Mucosa of stomach (tissue), 1 donor: ENCODE measurements around the gene PFN2.
"Not testable (repeated sequence)": the region's sequence is repeated elsewhere in the genome, so short reads cannot be mapped to it uniquely, and the experiment has no call there.

Experiments
- H3K27me3 ChIP-seq: one replicate; pipeline ENCODE4 v1.7.0; 2013; ENCODE audit warnings: mild to moderate bottlenecking, low read length; ENCODE audit not compliant: control insufficient read depth, insufficient read depth
- H3K36me3 ChIP-seq: one replicate; pipeline ENCODE4 v1.7.0; 2013; ENCODE audit warnings: low read length; ENCODE audit not compliant: control insufficient read depth, insufficient read depth
- H3K4me1 ChIP-seq: one replicate; pipeline ENCODE4 v1.7.0; 2013; ENCODE audit warnings: mild to moderate bottlenecking, low read length; ENCODE audit not compliant: control insufficient read depth, insufficient read depth
- H3K4me3 ChIP-seq: one replicate; pipeline ENCODE4 v1.7.0; 2013; ENCODE audit warnings: low read length
- H3K9ac ChIP-seq: one replicate; pipeline ENCODE4 v1.7.0; 2013; ENCODE audit warnings: mild to moderate bottlenecking, low read length, moderate library complexity
- H3K9me3 ChIP-seq: one replicate; pipeline ENCODE4 v1.7.0; 2013; ENCODE audit warnings: mild to moderate bottlenecking, low read length, moderate library complexity; ENCODE audit not compliant: control insufficient read depth
- donor health status: Pancreatic carcinoma.

PFN2 gene

DNA sequence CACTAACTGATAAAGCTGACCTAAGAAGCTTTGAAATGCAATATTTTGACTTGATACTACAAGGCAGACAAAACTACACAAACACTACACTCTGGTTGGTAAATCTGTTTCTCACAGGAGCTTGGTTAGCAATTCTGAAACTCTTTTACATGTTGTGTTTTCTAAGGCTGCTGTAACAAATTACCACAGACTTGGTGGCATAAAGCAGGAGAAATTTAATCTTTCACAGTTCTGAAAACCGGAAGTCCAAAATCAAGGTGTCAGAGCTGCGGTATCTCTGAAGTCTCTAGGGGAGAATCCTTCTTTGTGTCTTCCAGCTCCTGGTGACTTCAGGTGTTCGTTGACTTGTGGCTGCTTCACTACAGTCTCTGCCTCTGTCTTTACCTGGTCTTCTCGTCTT is 12.9 kb upstream of the PFN2 start:
- Histone ChIP-seq H3K36me3 (no peaks in the 10 kb centered on the region), H3K9ac (no peak overlapping the region), H3K9me3 (no peaks in the 10 kb centered on the region), H3K27me3 (no peaks in the 10 kb centered on the region), H3K4me1 (no peaks in the 10 kb centered on the region), H3K4me3 (no peak overlapping the region)

DNA sequence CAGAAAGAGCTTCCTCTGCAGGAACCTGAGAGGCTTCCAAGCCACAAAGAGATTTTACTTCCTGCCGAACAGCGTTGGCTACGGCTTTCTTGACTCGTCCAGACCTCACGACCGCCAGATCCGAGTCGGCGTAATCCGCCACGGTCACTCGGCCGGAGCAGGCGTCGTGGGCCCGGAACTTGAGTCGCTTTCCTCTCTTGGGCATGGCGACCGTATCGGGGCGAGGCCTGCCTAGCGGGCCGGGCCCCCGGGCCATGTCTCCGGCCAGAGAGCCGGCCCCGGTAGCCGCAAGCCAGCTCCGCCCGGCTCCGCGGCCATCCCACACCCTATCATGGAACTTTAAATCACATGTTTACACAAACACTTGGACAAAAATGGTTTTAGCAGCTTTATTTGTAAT is 12.4 kb upstream of the PFN2 start:
- H3K36me3 ChIP-seq, H3K9ac ChIP-seq, H3K9me3 ChIP-seq, H3K4me3 ChIP-seq, H3K27me3 ChIP-seq, H3K4me1 ChIP-seq: not testable (repeated sequence)

DNA sequence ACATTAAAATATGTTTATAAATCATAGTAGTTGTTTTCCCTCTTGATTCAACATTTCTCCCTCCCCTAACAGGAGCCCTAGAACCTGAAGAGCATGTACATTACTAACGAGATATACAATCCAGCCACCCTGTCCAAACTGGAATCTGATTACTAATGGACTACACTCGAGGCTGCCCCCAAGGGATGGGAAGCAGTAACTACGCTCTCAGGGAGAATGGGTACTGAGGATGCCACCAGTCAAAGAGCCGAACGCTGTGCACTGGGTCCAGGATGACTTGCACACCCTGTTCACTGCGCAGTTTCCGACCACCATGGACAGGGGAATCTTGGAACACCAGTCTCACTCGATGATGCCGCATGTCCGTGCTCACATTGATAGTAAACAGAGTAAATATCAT is 11.3 kb upstream of the PFN2 start:
- not testable (repeated sequence) for H3K4me3 ChIP-seq, H3K9ac ChIP-seq, H3K4me1 ChIP-seq, H3K9me3 ChIP-seq, H3K27me3 ChIP-seq, H3K36me3 ChIP-seq

DNA sequence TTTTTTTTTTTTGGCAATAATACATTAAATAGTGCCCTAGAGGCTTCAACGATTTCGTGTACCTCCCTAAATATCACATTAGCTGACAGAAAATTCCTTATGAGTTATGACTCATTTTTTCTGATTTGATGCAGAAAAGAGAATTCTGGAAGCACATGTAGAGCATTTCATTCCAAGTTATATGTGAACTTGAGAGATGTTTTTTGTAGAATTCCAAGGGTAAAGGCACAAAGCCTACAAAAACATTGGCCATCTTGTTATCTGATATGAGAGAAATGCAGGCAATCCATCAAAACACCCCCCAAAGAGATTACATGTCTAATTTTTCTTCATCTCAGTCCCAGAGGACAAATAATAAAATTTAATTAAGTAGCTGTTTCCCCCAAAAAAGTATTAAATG is 6.7 kb upstream of the PFN2 start:
- no peak overlapping the region for H3K4me3 ChIP-seq
- H3K27me3 ChIP-seq = no peaks in the 10 kb centered on the region
- no peak overlapping the region for H3K9ac ChIP-seq
- no peaks in the 10 kb centered on the region for H3K9me3 ChIP-seq
- H3K36me3 ChIP-seq = no peaks in the 10 kb centered on the region
- no peaks in the 10 kb centered on the region for H3K4me1 ChIP-seq

DNA sequence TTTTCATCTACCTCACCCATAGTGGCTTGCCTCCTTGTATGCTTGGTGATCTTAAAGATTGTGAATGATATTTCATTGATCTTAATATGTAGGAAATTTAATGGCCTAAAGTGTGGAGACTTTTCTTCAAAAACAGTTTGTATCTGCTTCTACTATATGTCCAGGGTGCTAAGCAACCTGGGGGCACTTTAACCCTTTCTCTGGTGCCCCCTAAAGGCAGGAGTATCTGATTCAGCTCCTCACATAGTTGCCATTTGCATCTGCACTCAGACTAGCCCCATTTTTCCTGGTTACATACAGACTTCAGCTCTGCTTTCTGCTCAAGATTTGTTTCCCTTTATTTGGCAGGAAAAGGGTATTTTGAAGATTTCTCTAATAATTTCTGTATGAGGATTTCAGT is 5.2 kb upstream of the PFN2 start:
- peaks cover 6% of the 10 kb centered on the region for H3K4me1 ChIP-seq
- H3K4me3 ChIP-seq = no peak overlapping the region
- H3K9ac ChIP-seq = no peak overlapping the region
- H3K9me3 ChIP-seq = no peaks in the 10 kb centered on the region
- peaks cover 12% of the 10 kb centered on the region for H3K27me3 ChIP-seq
- H3K36me3 ChIP-seq = no peaks in the 10 kb centered on the region

DNA sequence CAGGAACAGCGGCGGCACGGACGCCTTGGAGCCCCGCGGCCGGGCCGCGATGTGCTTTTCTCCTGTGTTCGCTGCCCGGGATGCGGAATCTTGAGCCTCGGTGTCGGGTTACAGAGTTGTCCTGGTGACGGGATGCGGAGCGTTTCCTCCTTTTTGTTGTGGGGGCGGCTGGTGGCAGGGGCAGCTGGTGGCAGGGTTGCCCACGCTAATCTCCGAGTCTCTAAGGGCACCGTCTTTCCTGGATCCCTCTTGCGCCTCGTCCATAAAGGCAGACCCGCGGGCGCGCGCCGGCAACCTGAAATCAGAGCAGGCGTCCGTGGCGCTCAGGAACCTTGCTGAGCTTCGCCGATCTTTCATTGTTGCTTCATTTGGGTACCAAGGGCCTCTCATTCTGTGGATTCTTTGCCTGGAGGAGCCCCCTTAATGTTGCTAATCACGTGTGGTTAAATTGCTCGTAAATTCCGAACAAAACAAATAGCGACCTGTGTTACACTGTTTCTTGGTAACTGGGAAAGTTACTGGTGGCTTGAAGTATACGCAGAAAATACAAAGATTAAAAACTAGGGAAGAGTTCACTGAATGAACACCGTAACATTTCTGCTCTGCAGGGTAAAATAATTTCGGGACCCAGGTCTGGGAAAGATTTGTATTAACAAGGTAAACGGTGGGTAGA is 844 bp upstream of the PFN2 start:
- no peaks in the 10 kb centered on the region for H3K36me3 ChIP-seq
- H3K9me3 ChIP-seq = no peaks in the 10 kb centered on the region
- H3K4me3 ChIP-seq = peak overlapping the region; percentile 35
- peaks cover 12% of the 10 kb centered on the region for H3K27me3 ChIP-seq
- peak overlapping the region; percentile 53 for H3K9ac ChIP-seq
- H3K4me1 ChIP-seq = peaks cover 6% of the 10 kb centered on the region

DNA sequence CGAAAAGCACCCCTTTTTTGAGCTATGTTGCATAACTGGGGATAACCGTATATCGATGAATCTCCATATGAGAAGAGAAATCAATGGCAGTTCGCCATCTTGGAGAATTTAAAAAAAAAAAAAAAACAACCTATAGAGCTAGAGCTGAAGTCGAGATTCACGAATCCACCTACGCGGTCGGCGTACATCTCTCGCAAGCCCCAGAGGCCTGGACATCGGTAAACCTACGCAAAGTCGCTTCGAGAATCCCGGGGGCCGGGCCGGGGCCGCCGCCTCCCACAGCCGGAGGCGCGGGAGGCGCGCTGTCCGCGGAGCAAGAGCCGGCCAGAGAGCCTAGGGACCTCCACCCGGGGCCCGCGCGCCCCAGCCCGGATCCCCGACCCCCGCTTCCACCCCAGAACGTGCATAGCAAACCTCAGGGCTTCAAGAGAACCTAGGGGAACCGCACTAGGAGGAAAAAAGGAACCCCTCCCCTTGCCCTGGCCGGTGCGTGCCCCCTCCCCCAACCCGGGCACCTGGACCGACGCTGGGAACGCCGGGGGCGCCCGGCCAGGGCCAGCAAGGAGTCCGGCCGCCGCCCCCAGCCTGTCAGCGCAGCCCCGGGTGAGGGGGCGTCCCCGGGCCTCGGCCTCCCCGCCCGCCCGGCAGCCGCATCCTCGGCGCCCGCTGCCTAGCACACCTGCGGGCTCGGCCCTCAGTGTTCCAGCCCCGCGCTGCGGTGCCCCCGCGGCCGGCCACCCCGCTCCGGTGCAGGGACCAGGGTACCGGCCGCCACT is 567 bp downstream of the PFN2 start:
- Histone ChIP-seq H3K27me3 (peaks cover 12% of the 10 kb centered on the region), H3K9me3 (no peaks in the 10 kb centered on the region), H3K36me3 (no peaks in the 10 kb centered on the region), H3K4me1 (peaks cover 6% of the 10 kb centered on the region), H3K9ac (peak overlapping the region; percentile 60), H3K4me3 (no peak overlapping the region)

DNA sequence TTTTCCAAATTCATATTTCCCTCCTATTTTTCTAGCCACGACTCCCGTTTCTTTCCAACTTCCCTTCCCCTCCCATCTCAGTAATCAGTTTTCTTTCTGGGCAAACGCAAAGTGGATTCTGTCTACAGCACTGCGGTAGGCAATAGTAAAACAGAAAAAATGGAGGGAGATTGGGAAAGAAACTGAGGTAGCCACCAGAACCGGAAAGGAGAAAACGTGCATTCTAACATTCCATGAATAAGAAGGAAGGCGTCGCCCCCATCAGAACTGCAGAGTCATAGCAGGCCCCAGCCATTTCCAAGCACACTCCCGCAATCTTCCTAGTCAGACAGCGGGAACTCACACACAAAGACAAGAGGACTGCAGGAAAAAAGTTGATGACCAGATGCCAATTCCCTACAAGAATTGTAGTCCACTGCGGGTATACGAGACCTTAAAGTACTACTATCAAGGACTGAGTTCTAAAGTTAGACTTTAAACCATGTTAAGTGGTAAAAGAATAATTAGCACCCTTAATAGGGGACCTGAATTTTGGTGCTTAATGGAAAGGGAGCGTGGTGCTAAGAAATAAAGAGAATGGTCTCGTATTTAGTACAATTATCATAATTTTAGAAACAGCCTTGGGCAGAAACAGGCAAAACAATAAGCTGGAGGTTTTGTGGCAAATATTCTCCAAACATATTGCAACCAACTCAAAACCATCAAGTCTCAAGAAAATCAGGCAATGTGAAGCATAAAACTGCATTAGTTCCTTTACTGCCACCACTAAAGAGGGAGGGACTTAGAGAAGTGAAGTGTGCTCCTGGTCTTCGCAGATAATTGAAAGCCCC is 1.4 kb downstream of the PFN2 start:
- Histone ChIP-seq H3K9me3 (no peaks in the 10 kb centered on the region), H3K4me1 (peaks cover 6% of the 10 kb centered on the region), H3K9ac (peak overlapping the region; percentile 60), H3K27me3 (peaks cover 12% of the 10 kb centered on the region), H3K4me3 (no peak overlapping the region), H3K36me3 (no peaks in the 10 kb centered on the region)

DNA sequence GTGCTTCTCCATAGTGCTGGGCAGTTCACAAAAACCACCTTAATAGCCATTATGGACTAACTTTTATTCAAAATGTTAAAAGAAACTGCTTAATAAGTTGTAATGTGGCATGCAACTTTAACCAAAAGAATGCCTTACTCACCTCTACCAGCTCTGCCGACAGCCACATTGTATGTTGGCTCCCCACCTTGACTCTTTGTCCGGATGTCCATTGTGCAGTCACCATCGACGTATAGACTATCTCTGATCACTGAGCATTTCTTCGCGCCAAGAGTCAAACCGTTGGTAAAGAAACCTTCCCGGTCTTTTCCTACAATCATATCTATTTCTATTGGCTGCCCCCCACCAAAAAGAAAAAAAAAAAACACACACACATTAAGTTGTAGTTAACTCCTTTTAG is 2.5 kb downstream of the PFN2 start:
- Histone ChIP-seq H3K9ac (no peak overlapping the region), H3K27me3 (peaks cover 12% of the 10 kb centered on the region), H3K9me3 (no peaks in the 10 kb centered on the region), H3K36me3 (no peaks in the 10 kb centered on the region), H3K4me1 (peaks cover 6% of the 10 kb centered on the region), H3K4me3 (no peak overlapping the region)

DNA sequence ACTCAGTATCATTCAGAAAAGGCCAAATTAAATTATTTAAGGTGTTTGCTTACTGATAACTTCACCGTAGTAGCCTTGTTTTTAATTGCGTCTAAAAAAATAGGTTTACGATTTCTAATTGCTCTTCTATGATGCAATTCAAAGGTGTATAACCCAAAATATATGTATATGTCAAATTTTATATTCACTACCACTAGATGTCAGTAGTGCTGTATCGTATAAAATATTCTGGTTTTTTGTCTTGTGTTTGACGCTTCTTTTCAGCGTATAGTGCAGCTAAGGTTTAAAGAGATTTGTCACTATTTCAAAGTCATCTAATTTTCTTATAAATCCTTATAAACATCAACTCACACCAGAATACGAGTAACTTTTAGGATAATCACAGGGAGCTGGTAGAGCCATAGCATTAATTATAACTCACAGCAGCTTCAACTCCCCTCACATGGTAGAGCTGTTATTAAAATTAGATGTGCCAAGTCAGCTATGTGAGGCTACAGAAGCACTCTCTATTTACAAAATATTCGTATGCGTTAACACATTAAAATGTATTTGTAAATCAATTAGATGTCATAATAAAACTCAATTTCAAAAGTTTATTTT is 3.5 kb downstream of the PFN2 start:
- H3K9ac ChIP-seq = no peak overlapping the region
- peaks cover 6% of the 10 kb centered on the region for H3K4me1 ChIP-seq
- no peaks in the 10 kb centered on the region for H3K36me3 ChIP-seq
- H3K27me3 ChIP-seq = peaks cover 11% of the 10 kb centered on the region
- H3K4me3 ChIP-seq = no peak overlapping the region
- no peaks in the 10 kb centered on the region for H3K9me3 ChIP-seq

DNA sequence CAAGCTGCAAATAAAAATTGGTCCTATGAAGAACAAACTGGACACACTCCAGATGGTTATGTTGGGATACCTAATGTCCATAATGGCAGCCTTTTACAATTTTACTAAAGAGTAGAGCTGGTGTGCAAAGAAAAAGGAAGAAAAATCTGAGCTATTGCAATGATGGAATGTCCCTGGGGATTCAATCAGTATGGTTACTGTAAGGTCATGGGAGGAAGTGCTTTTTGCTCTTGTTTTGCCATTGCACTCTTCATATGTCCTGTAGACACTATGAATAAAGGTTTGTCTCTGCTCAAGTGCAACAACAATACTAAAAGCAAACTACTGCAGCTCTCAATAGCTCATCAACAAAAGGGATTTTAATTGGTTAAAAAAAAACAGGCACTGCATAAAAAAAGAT is 5.4 kb downstream of the PFN2 start:
- H3K9ac ChIP-seq = no peak overlapping the region
- H3K36me3 ChIP-seq = no peaks in the 10 kb centered on the region
- H3K9me3 ChIP-seq = no peaks in the 10 kb centered on the region
- H3K27me3 ChIP-seq = no peaks in the 10 kb centered on the region
- no peak overlapping the region for H3K4me3 ChIP-seq
- no peaks in the 10 kb centered on the region for H3K4me1 ChIP-seq

DNA sequence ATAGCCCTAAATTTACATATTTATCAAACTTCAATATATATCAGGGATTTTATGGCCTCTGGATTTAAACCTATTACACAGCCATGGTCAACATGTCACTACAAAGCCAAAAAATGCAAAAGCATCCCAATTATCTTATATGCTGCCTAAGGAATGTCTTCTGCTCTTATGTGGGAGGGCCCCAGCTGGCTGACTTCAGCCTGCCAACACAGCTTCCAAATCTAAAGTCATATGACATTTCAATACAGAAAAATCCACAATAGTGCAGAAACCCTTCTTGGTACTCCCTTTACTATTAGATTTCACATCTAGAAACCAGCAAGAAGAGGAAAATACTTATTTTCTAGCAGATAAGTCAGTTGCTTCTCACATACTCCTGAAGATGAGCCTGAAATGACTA is 6.4 kb downstream of the PFN2 start:
- no peaks in the 10 kb centered on the region for H3K27me3 ChIP-seq
- H3K9me3 ChIP-seq = no peaks in the 10 kb centered on the region
- no peak overlapping the region for H3K4me3 ChIP-seq
- no peaks in the 10 kb centered on the region for H3K4me1 ChIP-seq
- H3K36me3 ChIP-seq = no peaks in the 10 kb centered on the region
- no peak overlapping the region for H3K9ac ChIP-seq
